Measurements from ENCODE around the gene NDUFS8. TPM values are rescaled to one million over a fixed set of nuclear protein-coding genes. Genes with fewer than 3 reads are reported as not detected.

Gene NDUFS8
- total RNA-seq, 3 donors from 2014 or later (not counting 1 experiment from before 2014, with no cell fraction given) = 84.5 to 95.2 (median 90.7) TPM

DNA sequence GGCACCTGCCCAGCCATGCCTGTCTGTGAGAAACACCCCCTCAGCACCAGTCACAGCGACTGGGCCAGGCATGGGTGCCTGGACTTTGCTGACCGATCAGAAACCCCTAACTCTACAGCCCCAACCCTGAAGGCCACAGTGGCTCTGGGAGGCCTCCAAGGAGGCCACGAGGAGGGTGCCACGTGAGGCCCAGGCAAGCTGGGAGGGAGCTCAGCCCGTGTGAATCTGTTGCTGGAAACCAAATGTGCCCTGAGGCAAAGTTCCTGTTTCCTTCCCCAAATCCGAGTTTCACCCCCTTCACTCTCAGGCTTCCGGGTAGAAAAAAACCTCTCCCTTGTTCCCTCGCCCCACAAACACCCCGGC is 27.9 kb upstream of the NDUFS8 start:
- TF ChIP-seq, protein P1, sequence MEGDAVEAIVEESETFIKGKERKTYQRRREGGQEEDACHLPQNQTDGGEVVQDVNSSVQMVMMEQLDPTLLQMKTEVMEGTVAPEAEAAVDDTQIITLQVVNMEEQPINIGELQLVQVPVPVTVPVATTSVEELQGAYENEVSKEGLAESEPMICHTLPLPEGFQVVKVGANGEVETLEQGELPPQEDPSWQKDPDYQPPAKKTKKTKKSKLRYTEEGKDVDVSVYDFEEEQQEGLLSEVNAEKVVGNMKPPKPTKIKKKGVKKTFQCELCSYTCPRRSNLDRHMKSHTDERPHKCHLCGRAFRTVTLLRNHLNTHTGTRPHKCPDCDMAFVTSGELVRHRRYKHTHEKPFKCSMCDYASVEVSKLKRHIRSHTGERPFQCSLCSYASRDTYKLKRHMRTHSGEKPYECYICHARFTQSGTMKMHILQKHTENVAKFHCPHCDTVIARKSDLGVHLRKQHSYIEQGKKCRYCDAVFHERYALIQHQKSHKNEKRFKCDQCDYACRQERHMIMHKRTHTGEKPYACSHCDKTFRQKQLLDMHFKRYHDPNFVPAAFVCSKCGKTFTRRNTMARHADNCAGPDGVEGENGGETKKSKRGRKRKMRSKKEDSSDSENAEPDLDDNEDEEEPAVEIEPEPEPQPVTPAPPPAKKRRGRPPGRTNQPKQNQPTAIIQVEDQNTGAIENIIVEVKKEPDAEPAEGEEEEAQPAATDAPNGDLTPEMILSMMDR (IDR thresholded peaks at IDR 0.05) = no peak
- H3K9me3 ChIP-seq (ENCODE audit: control insufficient read depth, insufficient read depth, low read length) = no peaks in the 10 kb centered on the region
- peak overlapping the region; percentile 59 to 79 for H3K27ac Mint-ChIP-seq
- peak overlapping the region; percentile 35 for H3K4me3 ChIP-seq (ENCODE audit: low read length)
- H3K4me1 ChIP-seq (ENCODE audit: control insufficient read depth, insufficient read depth, low read length) = peaks cover 63% of the 10 kb centered on the region
- no peak for ATAC-seq
- H3K27ac ChIP-seq (ENCODE audit: low read length) = peak overlapping the region; percentile 5
- H3K9me3 Mint-ChIP-seq = no peaks in the 10 kb centered on the region
- H3K27me3 Mint-ChIP-seq (ENCODE audit: low read depth in 2 of 2) = no peaks in the 10 kb centered on the region
- intact Hi-C loops (cut with micrococcal nuclease) = loop anchor here (10.0 kb wide), 1 partner anchor 202 kb away; no protein-coding TSS in a partner anchor
- H3K4me3 Mint-ChIP-seq = peak overlapping the region; percentile 81
- no peaks in the 10 kb centered on the region for H3K36me3 ChIP-seq (ENCODE audit: control insufficient read depth, insufficient read depth, low read length)
- no peak for DNase-seq
- H3K4me1 Mint-ChIP-seq = peaks cover 9 to 35% of the 10 kb centered on the region in 2 donors
- H3K27me3 ChIP-seq (ENCODE audit: control insufficient read depth, insufficient read depth, low read length) = no peaks in the 10 kb centered on the region
- no peaks in the 10 kb centered on the region for H3K36me3 Mint-ChIP-seq
- 46% methylated on average over 9 of the region's 9 CpGs for WGBS (ENCODE audit: insufficient coverage)

DNA sequence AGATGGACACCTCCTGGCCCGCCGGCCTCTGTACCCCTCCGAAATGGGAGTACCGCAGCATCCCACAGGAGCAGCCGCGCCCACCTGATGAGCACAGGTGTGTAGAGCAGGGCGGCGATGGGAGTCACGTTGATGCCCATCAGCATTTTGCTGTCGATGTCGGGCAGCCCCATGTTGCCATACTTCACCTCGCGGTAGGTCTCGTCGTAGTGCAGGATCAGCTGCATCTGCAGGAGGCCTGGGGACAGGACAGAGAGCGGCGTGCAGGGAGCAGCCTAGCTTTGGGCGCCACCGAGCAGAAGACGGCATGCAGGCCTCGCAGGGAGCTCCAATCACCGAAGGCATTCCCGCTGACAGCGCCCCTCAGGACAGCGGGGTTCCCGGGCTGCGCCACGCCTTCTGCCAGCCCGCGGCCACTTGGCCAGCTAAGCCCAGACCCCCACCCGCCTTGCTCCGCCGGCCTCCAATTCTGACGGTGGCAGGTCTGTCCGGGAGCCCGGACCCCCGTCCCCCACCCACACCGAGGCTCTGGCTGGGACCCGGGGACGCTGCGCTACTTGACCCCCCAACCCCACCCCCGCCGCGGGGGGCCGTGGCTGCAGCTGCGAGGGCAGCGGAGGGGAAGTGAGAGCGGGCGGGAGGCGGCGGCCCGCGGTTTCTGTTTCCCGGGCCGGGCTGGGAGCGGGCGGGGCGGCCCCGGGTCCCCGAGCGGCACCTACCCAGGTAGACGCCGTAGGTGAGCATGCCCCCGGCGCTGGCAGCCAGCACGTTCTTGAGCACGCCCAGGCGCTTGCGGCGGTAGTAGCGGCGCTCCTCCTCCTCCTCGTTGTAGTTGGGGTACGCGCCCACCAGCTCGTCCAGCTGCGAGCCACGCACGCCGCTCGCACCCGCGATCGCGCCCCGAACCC is 27.3 kb upstream of the NDUFS8 start:
- peak overlapping the region; percentile 59 to 79 for H3K27ac Mint-ChIP-seq
- H3K27ac ChIP-seq (ENCODE audit: low read length) = peak overlapping the region; percentile 5

DNA sequence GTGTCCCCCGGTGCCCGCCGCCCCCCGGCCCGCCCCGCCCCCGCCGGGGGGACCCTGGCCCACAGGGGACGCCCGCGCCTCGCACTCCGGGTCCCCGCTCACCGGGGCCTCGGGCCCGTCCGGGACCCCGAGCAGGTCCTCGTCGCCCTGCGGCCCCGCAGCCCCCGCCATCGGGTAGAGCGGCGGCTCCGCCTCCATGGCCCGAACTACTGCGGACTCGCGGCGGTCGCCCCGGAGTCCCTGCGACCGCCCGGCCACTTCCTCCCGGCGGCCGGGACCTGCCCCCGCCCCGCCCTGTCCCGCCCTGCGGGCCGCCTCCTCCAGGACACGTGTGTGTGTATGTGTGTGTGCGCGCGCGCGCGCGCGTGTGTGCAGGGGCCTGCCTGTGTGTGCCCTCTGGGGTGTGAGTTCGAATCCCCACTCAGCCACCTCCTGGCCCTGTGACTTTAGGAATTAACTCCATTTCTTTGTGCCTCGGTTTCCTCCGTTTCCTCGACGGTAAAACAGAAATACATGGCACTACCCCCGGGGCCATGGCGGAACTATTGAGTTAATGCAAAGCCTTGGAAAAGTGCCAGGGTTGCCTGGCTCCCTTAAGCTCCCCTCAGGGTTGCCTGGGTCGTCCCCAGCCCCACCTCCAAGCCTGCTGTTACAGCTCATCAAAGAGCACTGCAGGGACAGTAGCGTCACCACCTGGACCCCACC is 26.5 kb upstream of the NDUFS8 start, which contains the start of gene UNC93B1:
Gene UNC93B1, minus strand, starts transcription at position 252 of the 705 bp plus-strand sequence. Its CDS starts 54 bp downstream, at position 198.
- Histone ChIP-seq H3K27ac (ENCODE audit: low read length) (peak within 1 kb of the TSS; percentile 22), H3K4me3 (ENCODE audit: low read length) (peak within 1 kb of the TSS; percentile 35), H3K36me3 (ENCODE audit: control insufficient read depth, insufficient read depth, low read length) (no peaks in the 10 kb centered on the region), H3K9me3 (ENCODE audit: control insufficient read depth, insufficient read depth, low read length) (no peaks in the 10 kb centered on the region), H3K27me3 (ENCODE audit: control insufficient read depth, insufficient read depth, low read length) (no peaks in the 10 kb centered on the region), H3K4me1 (ENCODE audit: control insufficient read depth, insufficient read depth, low read length) (peaks cover 60% of the 10 kb centered on the region)
- 4% methylated on average over 64 of the region's 64 CpGs for WGBS (ENCODE audit: insufficient coverage)
- no peaks in the 10 kb centered on the region for H3K9me3 Mint-ChIP-seq
- intact Hi-C loops (cut with micrococcal nuclease) = loop anchor here (10.0 kb wide), 1 partner anchor 201 kb away; no protein-coding TSS in a partner anchor
- H3K27me3 Mint-ChIP-seq (ENCODE audit: low read depth in 2 of 2) = no peaks in the 10 kb centered on the region
- TF ChIP-seq, protein P1 (IDR thresholded peaks at IDR 0.05) = no peak
- H3K4me1 Mint-ChIP-seq = peaks cover 2 to 24% of the 10 kb centered on the region in 2 donors
- DNase-seq (peak; percentile 74 to 84), ATAC-seq (peak; percentile 91 to 95 (median 94))
- H3K27ac Mint-ChIP-seq = peak within 1 kb of the TSS; percentile 59 to 79
- H3K4me3 Mint-ChIP-seq = peak within 1 kb of the TSS; percentile 91
- no peaks in the 10 kb centered on the region for H3K36me3 Mint-ChIP-seq

More for the DNA sequence above, 27.3 kb upstream of the NDUFS8 start:
- Histone ChIP-seq H3K4me3 (ENCODE audit: low read length) (peak overlapping the region; percentile 35), H3K27me3 (ENCODE audit: control insufficient read depth, insufficient read depth, low read length) (no peaks in the 10 kb centered on the region), H3K36me3 (ENCODE audit: control insufficient read depth, insufficient read depth, low read length) (no peaks in the 10 kb centered on the region), H3K9me3 (ENCODE audit: control insufficient read depth, insufficient read depth, low read length) (no peaks in the 10 kb centered on the region), H3K4me1 (ENCODE audit: control insufficient read depth, insufficient read depth, low read length) (peaks cover 60% of the 10 kb centered on the region)
- DNase-seq = peak; percentile 42 to 77
- peak; percentile 62 to 65 (median 64) for ATAC-seq
- no peaks in the 10 kb centered on the region for H3K36me3 Mint-ChIP-seq
- H3K9me3 Mint-ChIP-seq = no peaks in the 10 kb centered on the region
- 12% methylated on average over 85 of the region's 86 CpGs for WGBS (ENCODE audit: insufficient coverage)
- intact Hi-C loops (cut with micrococcal nuclease) = loop anchor here (10.0 kb wide), 1 partner anchor 202 kb away; no protein-coding TSS in a partner anchor
- TF ChIP-seq, protein P1 (IDR thresholded peaks at IDR 0.05) = no peak
- no peaks in the 10 kb centered on the region for H3K27me3 Mint-ChIP-seq (ENCODE audit: low read depth in 2 of 2)
- H3K4me1 Mint-ChIP-seq = peaks cover 7 to 28% of the 10 kb centered on the region in 2 donors
- peak overlapping the region; percentile 81 for H3K4me3 Mint-ChIP-seq
